HepG2 (cell line): ENCODE results near the gene CDK17. TPM values are rescaled to one million over a fixed set of nuclear protein-coding genes. Genes with fewer than 3 reads are reported as not detected.

Experiments
- ASH2L ChIP-seq: fragments of 300-600, 200-600 bp; sonication (generic); IDR thresholded peaks from 2 replicates; pipeline ENCODE4 v1.7.0; 2017; ENCODE audit warnings: low read depth, mild to moderate bottlenecking, moderate library complexity, mixed read lengths, low read length; ENCODE audit not compliant: insufficient read length
- BHLHE40 ChIP-seq: IDR thresholded peaks from 2 replicates; pipeline ENCODE4 v1.6.1; 2011; ENCODE audit warnings: low read length, improper control_type of control experiment
- EED ChIP-seq: sonication (generic); formaldehyde crosslinking; IDR thresholded peaks from 2 replicates; pipeline ENCODE4 v1.5.0; 2020; ENCODE audit warnings: mild to moderate bottlenecking, missing genetic modification reagents
- GATAD2A ChIP-seq: IDR thresholded peaks from 2 replicates; pipeline ENCODE4 v1.6.1; 2016
- HNF4G ChIP-seq, 2 experiments: sonication (generic) in 1 of 2; formaldehyde crosslinking in 1 of 2; IDR thresholded peaks; 2 replicates each; pipeline versions ENCODE4 v1.4.0 to v1.6.1; 2011 to 2020; ENCODE audit warnings: borderline replicate concordance in 2 of 2, low read depth in 2 of 2, mild to moderate bottlenecking in 2 of 2, low read length in 1 of 2, missing genetic modification reagents in 1 of 2, moderate library complexity in 1 of 2
- KDM1A ChIP-seq: IDR thresholded peaks from 2 replicates; pipeline ENCODE4 v1.6.1; 2016; ENCODE audit warnings: missing compliant biosample characterization
- MEF2D ChIP-seq: sonication (generic); formaldehyde crosslinking; IDR thresholded peaks from 2 replicates; pipeline ENCODE4 v1.5.1; 2020; ENCODE audit warnings: mild to moderate bottlenecking, missing genetic modification reagents
- NBN ChIP-seq: fragments of 450-650 bp; conservative IDR thresholded peaks from 2 replicates; pipeline ENCODE4 v1.6.1; 2017
- NCOR1 ChIP-seq: fragments of 200-600 bp; sonication (generic); IDR thresholded peaks from 2 replicates; pipeline ENCODE4 v1.7.0; 2017; ENCODE audit warnings: antibody characterized with exemption, low read length, borderline replicate concordance
- RCOR2 ChIP-seq: IDR thresholded peaks from 2 replicates; pipeline ENCODE4 v1.6.1; 2016; ENCODE audit warnings: missing biosample characterization, missing genetic modification reagents
- SALL1 ChIP-seq: sonication (generic); formaldehyde crosslinking; IDR thresholded peaks from 2 replicates; pipeline ENCODE4 v1.8.0; 2022; ENCODE audit warnings: mild to moderate bottlenecking, missing genetic modification reagents
- SAP130 ChIP-seq: IDR thresholded peaks from 2 replicates; pipeline ENCODE4 v1.6.1; 2016; ENCODE audit warnings: low read depth
- STAG1 ChIP-seq: sonication (generic); formaldehyde crosslinking; IDR thresholded peaks from 2 replicates; pipeline ENCODE4 v1.4.0; 2020; ENCODE audit warnings: missing genetic modification reagents
- TEAD3 ChIP-seq: optimal IDR thresholded peaks from 2 replicates; pipeline ENCODE3; 2016; ENCODE audit warnings: borderline replicate concordance
- ZMYM4 ChIP-seq: sonication (generic); formaldehyde crosslinking; IDR thresholded peaks from 2 replicates; pipeline ENCODE4 v1.8.1; 2023; ENCODE audit warnings: mild to moderate bottlenecking, missing genetic modification reagents
- ZNF317 ChIP-seq: sonication (generic); formaldehyde crosslinking; IDR thresholded peaks from 2 replicates; pipeline ENCODE4 v1.5.0; 2020; ENCODE audit warnings: mild to moderate bottlenecking, missing genetic modification reagents
- ZNF331 ChIP-seq: sonication (generic); formaldehyde crosslinking; IDR thresholded peaks from 2 replicates; pipeline ENCODE4 v1.4.0; 2020; ENCODE audit warnings: missing genetic modification reagents
- ZNF510 ChIP-seq: sonication (generic); formaldehyde crosslinking; IDR thresholded peaks from 2 replicates; pipeline ENCODE4 v1.4.0; 2020; ENCODE audit warnings: low read depth, mild to moderate bottlenecking, missing genetic modification reagents
- polyA plus RNA-seq, 8 experiments: library from polyadenylated mRNA; depleted of rRNA in 3 of 8; stranded (reverse) in 7 of 8; unstranded in 1 of 8; fragments of >200 nt; fragmentation: Illumina TruSeq in 4 of 8; extraction: Trizol in 4 of 8; gene quantifications; 2 replicates each; pipeline versions ENCODE4 v1.2.1 to v1.2.3, GENCODE V29; 2011 to 2016; ENCODE audit warnings: low read depth in 4 of 8, missing spikeins in 1 of 8, mixed read lengths in 1 of 8; ENCODE audit not compliant: insufficient read depth in 1 of 8
- total RNA-seq, 5 experiments: library from RNA; depleted of rRNA; stranded (reverse); fragments of >200 nt; fragmentation: Illumina TruSeq; extraction: Trizol; gene quantifications; 2 replicates each; pipeline ENCODE4 v1.2.3, GENCODE V29; 2016; ENCODE audit warnings: low read depth in 1 of 5
- TF ChIP-seq, protein P1 (sequence below): sonication (generic); formaldehyde crosslinking; conservative IDR thresholded peaks from 2 replicates; pipeline ENCODE4 v1.8.1; 2023; ENCODE audit warnings: missing genetic modification reagents
- TF ChIP-seq, protein P2 (sequence below): IDR thresholded peaks from 2 replicates; pipeline ENCODE4 v1.6.1; 2016; ENCODE audit warnings: missing compliant biosample characterization, missing genetic modification reagents, borderline replicate concordance
- TF ChIP-seq, protein P3 (sequence below): sonication (generic); formaldehyde crosslinking; IDR thresholded peaks from 2 replicates; pipeline ENCODE4 v1.4.0; 2020; ENCODE audit warnings: missing genetic modification reagents

The CDK17 gene
- total and polyA plus RNA-seq, 2 of the 13 experiments (the other 11 are each of a cell fraction or from before 2014, with no cell fraction given): 9.9 to 22.3 TPM

- peak; percentile 52; the same call in 1 of the 2 replicates for TF ChIP-seq NCOR1
- peak; percentile 60; the same call in 1 of the 2 replicates for TF ChIP-seq SALL1
- TF ChIP-seq SAP130 (CRISPR knock-in tag): peak; percentile 65
- no peak for TF ChIP-seq BHLHE40
- no peak for TF ChIP-seq ZNF317
- no peak for TF ChIP-seq MEF2D (CRISPR knock-in tag)
- TF ChIP-seq KDM1A: 0 out of 2 replicates have a peak, but pooled peaks have one; percentile 32
- TF ChIP-seq, protein P1, sequence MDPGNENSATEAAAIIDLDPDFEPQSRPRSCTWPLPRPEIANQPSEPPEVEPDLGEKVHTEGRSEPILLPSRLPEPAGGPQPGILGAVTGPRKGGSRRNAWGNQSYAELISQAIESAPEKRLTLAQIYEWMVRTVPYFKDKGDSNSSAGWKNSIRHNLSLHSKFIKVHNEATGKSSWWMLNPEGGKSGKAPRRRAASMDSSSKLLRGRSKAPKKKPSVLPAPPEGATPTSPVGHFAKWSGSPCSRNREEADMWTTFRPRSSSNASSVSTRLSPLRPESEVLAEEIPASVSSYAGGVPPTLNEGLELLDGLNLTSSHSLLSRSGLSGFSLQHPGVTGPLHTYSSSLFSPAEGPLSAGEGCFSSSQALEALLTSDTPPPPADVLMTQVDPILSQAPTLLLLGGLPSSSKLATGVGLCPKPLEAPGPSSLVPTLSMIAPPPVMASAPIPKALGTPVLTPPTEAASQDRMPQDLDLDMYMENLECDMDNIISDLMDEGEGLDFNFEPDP: no peak
- peak; percentile 75 for TF ChIP-seq HNF4G (IDR thresholded peaks at IDR 0.05; ENCODE audit: borderline replicate concordance, low read depth, low read length)
- TF ChIP-seq HNF4G (CRISPR knock-in tag; IDR thresholded peaks at IDR 0.05; ENCODE audit: borderline replicate concordance, low read depth): peak; percentile 28; the same call in 1 of the 2 replicates
- TF ChIP-seq, protein P2, sequence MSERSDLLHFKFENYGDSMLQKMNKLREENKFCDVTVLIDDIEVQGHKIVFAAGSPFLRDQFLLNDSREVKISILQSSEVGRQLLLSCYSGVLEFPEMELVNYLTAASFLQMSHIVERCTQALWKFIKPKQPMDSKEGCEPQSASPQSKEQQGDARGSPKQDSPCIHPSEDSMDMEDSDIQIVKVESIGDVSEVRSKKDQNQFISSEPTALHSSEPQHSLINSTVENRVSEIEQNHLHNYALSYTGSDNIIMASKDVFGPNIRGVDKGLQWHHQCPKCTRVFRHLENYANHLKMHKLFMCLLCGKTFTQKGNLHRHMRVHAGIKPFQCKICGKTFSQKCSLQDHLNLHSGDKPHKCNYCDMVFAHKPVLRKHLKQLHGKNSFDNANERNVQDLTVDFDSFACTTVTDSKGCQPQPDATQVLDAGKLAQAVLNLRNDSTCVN (CRISPR knock-in tag): no peak
- TF ChIP-seq, protein P3, sequence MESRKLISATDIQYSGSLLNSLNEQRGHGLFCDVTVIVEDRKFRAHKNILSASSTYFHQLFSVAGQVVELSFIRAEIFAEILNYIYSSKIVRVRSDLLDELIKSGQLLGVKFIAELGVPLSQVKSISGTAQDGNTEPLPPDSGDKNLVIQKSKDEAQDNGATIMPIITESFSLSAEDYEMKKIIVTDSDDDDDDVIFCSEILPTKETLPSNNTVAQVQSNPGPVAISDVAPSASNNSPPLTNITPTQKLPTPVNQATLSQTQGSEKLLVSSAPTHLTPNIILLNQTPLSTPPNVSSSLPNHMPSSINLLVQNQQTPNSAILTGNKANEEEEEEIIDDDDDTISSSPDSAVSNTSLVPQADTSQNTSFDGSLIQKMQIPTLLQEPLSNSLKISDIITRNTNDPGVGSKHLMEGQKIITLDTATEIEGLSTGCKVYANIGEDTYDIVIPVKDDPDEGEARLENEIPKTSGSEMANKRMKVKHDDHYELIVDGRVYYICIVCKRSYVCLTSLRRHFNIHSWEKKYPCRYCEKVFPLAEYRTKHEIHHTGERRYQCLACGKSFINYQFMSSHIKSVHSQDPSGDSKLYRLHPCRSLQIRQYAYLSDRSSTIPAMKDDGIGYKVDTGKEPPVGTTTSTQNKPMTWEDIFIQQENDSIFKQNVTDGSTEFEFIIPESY (CRISPR knock-in tag): no peak
- no peak for TF ChIP-seq STAG1 (CRISPR knock-in tag)
- peak; percentile 35 for TF ChIP-seq TEAD3 (CRISPR knock-in tag)
- peak; percentile 23; the same call in 1 of the 2 replicates for TF ChIP-seq ZNF331
- TF ChIP-seq NBN: no peak
- TF ChIP-seq ZNF510: no peak
- peak; percentile 57 for TF ChIP-seq GATAD2A (CRISPR knock-in tag)
- TF ChIP-seq ZMYM4 (CRISPR knock-in tag): peak; percentile 54; the same call in 1 of the 2 replicates
- TF ChIP-seq RCOR2 (CRISPR knock-in tag): peak; percentile 36; the same call in 1 of the 2 replicates
- peak; percentile 55 for TF ChIP-seq ASH2L
- no peak for TF ChIP-seq EED (CRISPR knock-in tag)
These were observed 61.3 kb downstream of the CDK17 start (continued) for GRCh38 chr12:96338852-96339471.
